GM12878 (cell line): ENCODE results near the gene FBRSL1. TPM values are rescaled to one million over a fixed set of nuclear protein-coding genes. Genes with fewer than 3 reads are reported as not detected.

Experiments used
- CBFB ChIP-seq: IDR thresholded peaks from 2 replicates; pipeline ENCODE4 v1.6.1; 2016; ENCODE audit warnings: antibody characterized with exemption, low read depth
- CHD4 ChIP-seq: fragments of 200-600 bp; sonication (generic); IDR thresholded peaks from 2 replicates; pipeline ENCODE4 v1.6.1; 2016; ENCODE audit warnings: mild to moderate bottlenecking
- E2F8 ChIP-seq: fragments of 450-650 bp; IDR thresholded peaks from 2 replicates; pipeline ENCODE4 v1.6.1; 2018; ENCODE audit warnings: mild to moderate bottlenecking, low read depth, moderate library complexity; ENCODE audit not compliant: partially characterized antibody
- FOXM1 ChIP-seq: IDR thresholded peaks from 2 replicates; pipeline ENCODE4 v1.6.1; 2012; ENCODE audit warnings: low read depth, mild to moderate bottlenecking, inconsistent platforms, low read length, moderate library complexity
- MYC ChIP-seq: IDR thresholded peaks from 2 replicates; pipeline ENCODE4 v1.6.1; 2011; ENCODE audit warnings: mild to moderate bottlenecking, low read length, moderate library complexity, inconsistent platforms; ENCODE audit not compliant: insufficient read depth, insufficient replicate concordance, insufficient read length, severe bottlenecking
- PAX5 ChIP-seq: IDR thresholded peaks from 2 replicates; pipeline ENCODE4 v1.6.1; 2011; ENCODE audit warnings: low read depth, low read length, borderline replicate concordance
- PBX3 ChIP-seq: IDR thresholded peaks from 2 replicates; pipeline ENCODE4 v1.6.1; 2011; ENCODE audit warnings: mild to moderate bottlenecking, low read depth, low read length, moderate library complexity; ENCODE audit not compliant: insufficient replicate concordance
- RB1 ChIP-seq: fragments of 450-650 bp; formaldehyde crosslinking; IDR thresholded peaks from 2 replicates; pipeline ENCODE4 v1.6.1; 2017; ENCODE audit warnings: mild to moderate bottlenecking, borderline replicate concordance
- SMARCA5 ChIP-seq: fragments of 450-650 bp; IDR thresholded peaks from 2 replicates; pipeline ENCODE4 v1.6.1; 2017; ENCODE audit warnings: mild to moderate bottlenecking
- SPI1 ChIP-seq: IDR thresholded peaks from 2 replicates; pipeline ENCODE4 v1.6.1; 2011; ENCODE audit warnings: low read depth, mild to moderate bottlenecking, low read length, moderate library complexity, borderline replicate concordance; ENCODE audit not compliant: insufficient read depth
- polyA plus RNA-seq, 11 experiments: library from polyadenylated mRNA; depleted of rRNA in 4 of 11; unstranded in 6 of 11; stranded (reverse) in 5 of 11; fragments of >200 nt; fragmentation: Nextera tagmentation in 4 of 11; fragmentation: Illumina TruSeq in 1 of 11; extraction: Ambion mirVana in 4 of 11; extraction: Trizol in 1 of 11; gene quantifications; 1 replicate in 1 of 11; 2 replicates in 10 of 11; pipeline versions ENCODE4 v1.2.1 to v1.2.3, GENCODE V29; 2011 to 2016; ENCODE audit warnings: inconsistent platforms in 2 of 11, missing spikeins in 2 of 11, low read depth in 1 of 11
- total RNA-seq, 4 experiments: library from RNA; depleted of rRNA in 3 of 4; stranded (reverse); fragments of >200 nt in 3 of 4; fragmentation: Illumina TruSeq in 1 of 4; extraction: Trizol in 1 of 4; gene quantifications; 2 replicates each; pipeline versions ENCODE4 v1.2.1 to v1.2.3, GENCODE V29; 2013 to 2021

Gene FBRSL1
- total and polyA plus RNA-seq, 10 of the 15 experiments (the other 5 are each of a cell fraction or from before 2014, with no cell fraction given): 0.19 to 55.1 (median 4.1) TPM

- TF ChIP-seq E2F8: no peak
- TF ChIP-seq RB1: no peak
- TF ChIP-seq SPI1: no peak
- TF ChIP-seq FOXM1: no peak
- no peak for TF ChIP-seq SMARCA5
- no peak for TF ChIP-seq CBFB
- TF ChIP-seq CHD4: no peak
- TF ChIP-seq PBX3: no peak
- TF ChIP-seq MYC: no peak
- TF ChIP-seq PAX5: no peak
These were observed 61.1 kb downstream of the FBRSL1 start (continued) for GRCh38 chr12:132550830-132551640.
